K562 (cell line): Measurements from ENCODE around the gene TMEM156. TPM values are rescaled to one million over a fixed set of nuclear protein-coding genes. Genes with fewer than 3 reads are reported as not detected.

ENCODE experiments used
- ARID1B ChIP-seq: fragments of 450-650 bp; IDR thresholded peaks from 2 replicates; pipeline ENCODE4 v1.6.1; 2016; ENCODE audit warnings: antibody characterized with exemption, mild to moderate bottlenecking, inconsistent platforms
- ATF7 ChIP-seq: fragments of 450-650 bp; IDR thresholded peaks from 2 replicates; pipeline ENCODE4 v1.7.1; 2014; ENCODE audit warnings: mild to moderate bottlenecking, moderate library complexity
- CBX5 ChIP-seq: IDR thresholded peaks from 2 replicates; pipeline ENCODE4 v1.6.1; 2014; ENCODE audit warnings: low read depth, borderline replicate concordance
- FUS ChIP-seq: fragments of 200-400 bp; formaldehyde crosslinking; optimal IDR thresholded peaks from 2 replicates; pipeline ENCODE3; 2017; ENCODE audit warnings: low read depth, low read length
- MAFG ChIP-seq: fragments of 450-650 bp; conservative IDR thresholded peaks from 2 replicates; pipeline ENCODE4 v1.6.1; 2016; ENCODE audit warnings: missing genetic modification characterization, missing compliant biosample characterization
- NFYB ChIP-seq: IDR thresholded peaks from 2 replicates; pipeline ENCODE4 v1.6.1; 2011; ENCODE audit warnings: mild to moderate bottlenecking, moderate library complexity; ENCODE audit not compliant: insufficient read length; ENCODE audit errors: extremely low read depth
- NRF1 ChIP-seq, 2 experiments: fragments of 450-650 bp; IDR thresholded peaks in 1 of 2; conservative IDR thresholded peaks in 1 of 2; 2 replicates each; pipeline ENCODE4 v1.6.1; 2014; ENCODE audit warnings: mild to moderate bottlenecking in 2 of 2
- PHF8 ChIP-seq: fragments of 200-600 bp; sonication (generic); IDR thresholded peaks from 2 replicates; pipeline ENCODE4 v1.6.1; 2012; ENCODE audit warnings: mixed run types, mild to moderate bottlenecking, inconsistent platforms, low read length, moderate library complexity, borderline replicate concordance
- SMAD4 ChIP-seq: fragments of 250-450 bp; sonication (Bioruptor Pico); conservative IDR thresholded peaks from 2 replicates; pipeline ENCODE4 v1.8.0; 2021; ENCODE audit warnings: inconsistent platforms, mild to moderate bottlenecking, moderate library complexity
- ZBTB1 ChIP-seq: sonication (generic); formaldehyde crosslinking; IDR thresholded peaks from 2 replicates; pipeline ENCODE4 v1.8.1; 2023; ENCODE audit warnings: missing genetic modification reagents, low read depth, mild to moderate bottlenecking, borderline replicate concordance
- ZBTB7A ChIP-seq: IDR thresholded peaks from 2 replicates; pipeline ENCODE4 v1.6.1; 2011; ENCODE audit warnings: low read depth, mild to moderate bottlenecking, low read length, moderate library complexity, borderline replicate concordance; ENCODE audit not compliant: control insufficient read depth
- ZNF445 ChIP-seq: fragments of 250-450 bp; sonication (Bioruptor Pico); IDR thresholded peaks from 2 replicates; pipeline ENCODE4 v1.4.0; 2020; ENCODE audit warnings: low read depth, mild to moderate bottlenecking, moderate library complexity
- polyA plus RNA-seq, 8 experiments: library from polyadenylated mRNA; depleted of rRNA in 4 of 8; stranded (reverse) in 5 of 8; unstranded in 3 of 8; fragments of >200 nt; fragmentation: Nextera tagmentation in 2 of 8; fragmentation: Illumina TruSeq in 1 of 8; extraction: Ambion mirVana in 2 of 8; extraction: Trizol in 1 of 8; gene quantifications; 2 replicates each; pipeline versions ENCODE4 v1.2.1 to v1.2.3, GENCODE V29; 2011 to 2014; ENCODE audit warnings: inconsistent platforms in 1 of 8, missing spikeins in 1 of 8
- total RNA-seq, 7 experiments: library from RNA; depleted of rRNA in 6 of 7; stranded (reverse); fragments of >200 nt in 6 of 7; fragmentation: Illumina TruSeq in 2 of 7; extraction: Trizol in 2 of 7; gene quantifications; 2 replicates each; pipeline versions ENCODE4 v1.2.1 to v1.2.3, GENCODE V29; 2011 to 2021; ENCODE audit warnings: low replicate concordance in 1 of 7

Gene TMEM156
- total and polyA plus RNA-seq, 9 of the 15 experiments (the other 6 are each of a cell fraction or from before 2014, with no cell fraction given) = 3.5 to 9.6 (median 6.4) TPM

GRCh38 chr4:39044956-39045826 lies 13.0 kb upstream of the TMEM156 start (continued):
- TF ChIP-seq ARID1B (no peak), PHF8 (peak; percentile 63; the same call in 1 of the 2 replicates), FUS (no peak), ZNF445 (CRISPR knock-in tag) (no peak), MAFG (tag) (no peak), SMAD4 (CRISPR knock-in tag) (peak; percentile 74), ZBTB7A (peak; percentile 83), NFYB (no peak), ZBTB1 (CRISPR knock-in tag) (no peak), NRF1 (conservative IDR thresholded peaks at IDR 0.05 in 1 of 2, IDR thresholded peaks at IDR 0.05 in 1 of 2) (peak; percentile 47 to 56; a peak in 3 of 4 replicates), ATF7 (no peak), CBX5 (no peak)
